Chondrocyte (in vitro differentiated cells): ENCODE measurements around the gene C10orf90. TPM values are rescaled to one million over a fixed set of nuclear protein-coding genes. Genes with fewer than 3 reads are reported as not detected.

Experiments used
- DNase-seq: peaks from one replicate; pipeline ENCODE4 v3.0.0; 2021; ENCODE audit warnings: mixed read lengths, low spot score
- H3K27ac Mint-ChIP-seq: one replicate; pipeline ENCODE4 v1.8.0; 2021; ENCODE audit warnings: mild to moderate bottlenecking, moderate library complexity, mixed read lengths; ENCODE audit not compliant: unreplicated experiment
- H3K27me3 Mint-ChIP-seq: 2 replicates; pipeline ENCODE4 v1.8.0; 2021; ENCODE audit warnings: low read depth, mixed read lengths
- H3K36me3 Mint-ChIP-seq: 2 replicates; pipeline ENCODE4 v1.8.0; 2021; ENCODE audit warnings: low read depth, mixed read lengths
- H3K4me1 Mint-ChIP-seq: 2 replicates; pipeline ENCODE4 v1.8.0; 2021; ENCODE audit warnings: low read depth, mild to moderate bottlenecking, mixed read lengths
- H3K4me3 Mint-ChIP-seq: one replicate; pipeline ENCODE4 v1.8.0; 2021; ENCODE audit warnings: mild to moderate bottlenecking, moderate library complexity, mixed read lengths; ENCODE audit not compliant: unreplicated experiment
- H3K9me3 Mint-ChIP-seq: 2 replicates; pipeline ENCODE4 v1.8.0; 2021; ENCODE audit warnings: low read depth, mixed read lengths
- total RNA-seq: library from RNA; stranded (reverse); gene quantifications from 3 replicates; pipeline ENCODE4 v1.2.1, GENCODE V29; 2021
- TF ChIP-seq, protein P1 (sequence below): fragments of 200-600 bp; sonication (generic); IDR thresholded peaks from 2 replicates; pipeline ENCODE4 v1.5.0; 2021; ENCODE audit warnings: antibody characterized with exemption, mild to moderate bottlenecking, moderate library complexity

Gene C10orf90
- total RNA-seq, 1 donor from 2014 or later: not detected

DNA sequence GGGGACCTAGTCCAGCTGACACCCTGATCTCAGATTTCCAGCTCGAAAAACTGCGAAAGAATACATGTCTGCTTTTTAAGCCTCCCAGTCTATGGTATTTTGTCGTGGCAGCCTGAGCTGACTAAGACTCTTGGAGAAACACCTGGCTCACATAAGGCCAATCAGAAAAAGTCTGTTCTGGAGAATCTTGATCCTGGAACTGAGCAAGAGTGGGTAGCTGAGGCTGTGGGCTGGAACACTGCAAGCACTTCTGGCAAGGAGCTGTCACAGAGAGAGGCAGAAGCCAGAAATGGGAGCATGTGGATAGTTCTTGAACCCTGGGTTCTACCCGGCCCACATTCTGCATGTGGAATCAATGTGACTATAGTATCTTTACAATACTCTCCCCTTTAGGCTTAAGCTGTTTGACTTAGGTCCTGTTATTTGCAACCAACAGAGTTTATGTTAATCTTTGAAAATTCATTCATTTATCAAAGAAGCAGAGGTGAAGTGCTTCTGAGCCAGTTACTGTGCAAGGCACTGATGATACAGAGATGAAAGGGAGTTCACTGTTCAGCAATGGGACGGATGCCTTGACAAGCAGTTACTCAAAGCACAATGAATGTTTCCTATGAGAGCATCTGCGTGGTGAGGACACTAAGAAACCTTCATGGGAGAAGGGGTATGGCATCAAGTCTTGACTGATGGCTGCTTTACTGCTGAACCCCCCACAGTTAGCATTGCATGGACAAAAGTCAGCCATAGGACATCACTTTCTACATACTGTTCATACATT, 4.4 kb upstream of the C10orf90 start:
- Mint-ChIP-seq H3K4me3 (no peak overlapping the region), H3K27ac (no peak overlapping the region), H3K9me3 (no peaks in the 10 kb centered on the region), H3K36me3 (no peaks in the 10 kb centered on the region), H3K27me3 (peaks cover 13% of the 10 kb centered on the region), H3K4me1 (no peaks in the 10 kb centered on the region)
- DNase-seq: no peak
- TF ChIP-seq, protein P1, sequence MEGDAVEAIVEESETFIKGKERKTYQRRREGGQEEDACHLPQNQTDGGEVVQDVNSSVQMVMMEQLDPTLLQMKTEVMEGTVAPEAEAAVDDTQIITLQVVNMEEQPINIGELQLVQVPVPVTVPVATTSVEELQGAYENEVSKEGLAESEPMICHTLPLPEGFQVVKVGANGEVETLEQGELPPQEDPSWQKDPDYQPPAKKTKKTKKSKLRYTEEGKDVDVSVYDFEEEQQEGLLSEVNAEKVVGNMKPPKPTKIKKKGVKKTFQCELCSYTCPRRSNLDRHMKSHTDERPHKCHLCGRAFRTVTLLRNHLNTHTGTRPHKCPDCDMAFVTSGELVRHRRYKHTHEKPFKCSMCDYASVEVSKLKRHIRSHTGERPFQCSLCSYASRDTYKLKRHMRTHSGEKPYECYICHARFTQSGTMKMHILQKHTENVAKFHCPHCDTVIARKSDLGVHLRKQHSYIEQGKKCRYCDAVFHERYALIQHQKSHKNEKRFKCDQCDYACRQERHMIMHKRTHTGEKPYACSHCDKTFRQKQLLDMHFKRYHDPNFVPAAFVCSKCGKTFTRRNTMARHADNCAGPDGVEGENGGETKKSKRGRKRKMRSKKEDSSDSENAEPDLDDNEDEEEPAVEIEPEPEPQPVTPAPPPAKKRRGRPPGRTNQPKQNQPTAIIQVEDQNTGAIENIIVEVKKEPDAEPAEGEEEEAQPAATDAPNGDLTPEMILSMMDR: no peak

DNA sequence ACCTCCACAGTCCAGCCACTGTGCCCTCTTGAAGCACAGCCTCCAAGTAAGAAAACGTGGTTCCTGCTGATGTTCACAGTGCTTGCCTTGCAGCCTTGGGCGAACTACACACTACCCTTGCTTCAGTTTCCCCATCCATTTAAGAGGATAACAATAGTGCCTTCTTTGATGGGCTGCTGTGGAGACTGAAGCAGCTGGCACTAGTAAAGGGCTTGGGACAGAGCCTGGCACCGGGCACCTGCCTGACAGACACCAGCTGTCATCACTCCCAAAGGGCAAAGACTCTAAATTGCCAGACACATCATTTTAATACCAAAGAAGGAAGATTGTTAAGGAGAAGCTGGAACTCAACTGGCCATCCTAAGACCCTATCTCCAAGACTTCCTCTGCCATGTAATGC, 3.1 kb upstream of the C10orf90 start:
- H3K27me3 Mint-ChIP-seq: peaks cover 20% of the 10 kb centered on the region

DNA sequence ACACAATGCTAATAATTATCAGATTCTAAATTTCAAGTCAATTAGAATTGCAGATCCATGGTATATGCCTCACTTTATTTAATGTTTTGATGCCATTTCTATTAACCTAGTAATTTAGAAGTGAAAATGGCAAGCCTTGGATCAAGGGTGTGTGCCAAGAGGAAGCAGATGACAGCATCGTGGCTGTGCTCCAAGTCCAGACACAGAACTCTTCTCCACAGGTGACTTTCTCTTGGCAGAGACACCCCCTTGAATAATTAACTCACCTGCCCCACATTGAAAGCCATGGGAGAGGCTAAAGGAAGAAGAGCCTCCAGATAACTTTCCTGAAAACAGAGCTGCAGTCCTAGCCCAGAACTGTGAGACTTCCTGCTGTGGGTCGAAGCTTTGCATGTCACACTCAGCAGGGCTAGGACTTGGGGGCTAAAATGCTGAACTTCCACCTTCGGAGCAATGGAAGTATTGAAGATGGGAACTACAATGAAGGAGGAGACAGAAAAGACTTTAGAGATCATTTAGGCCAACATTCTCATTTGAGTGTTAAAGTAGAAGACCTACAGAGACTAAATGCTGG, 996 bp upstream of the C10orf90 start:
- Mint-ChIP-seq H3K36me3 (no peaks in the 10 kb centered on the region), H3K27ac (no peak overlapping the region), H3K4me1 (no peaks in the 10 kb centered on the region), H3K4me3 (no peak overlapping the region), H3K27me3 (peaks cover 19% of the 10 kb centered on the region), H3K9me3 (no peaks in the 10 kb centered on the region)
- no peak for DNase-seq
- TF ChIP-seq, protein P1: no peak

More for the DNA sequence above, 3.1 kb upstream of the C10orf90 start:
- Mint-ChIP-seq H3K4me3 (no peak overlapping the region), H3K4me1 (no peaks in the 10 kb centered on the region), H3K27ac (no peak overlapping the region), H3K36me3 (no peaks in the 10 kb centered on the region), H3K9me3 (no peaks in the 10 kb centered on the region)
- DNase-seq: no peak
- TF ChIP-seq, protein P1: no peak

DNA sequence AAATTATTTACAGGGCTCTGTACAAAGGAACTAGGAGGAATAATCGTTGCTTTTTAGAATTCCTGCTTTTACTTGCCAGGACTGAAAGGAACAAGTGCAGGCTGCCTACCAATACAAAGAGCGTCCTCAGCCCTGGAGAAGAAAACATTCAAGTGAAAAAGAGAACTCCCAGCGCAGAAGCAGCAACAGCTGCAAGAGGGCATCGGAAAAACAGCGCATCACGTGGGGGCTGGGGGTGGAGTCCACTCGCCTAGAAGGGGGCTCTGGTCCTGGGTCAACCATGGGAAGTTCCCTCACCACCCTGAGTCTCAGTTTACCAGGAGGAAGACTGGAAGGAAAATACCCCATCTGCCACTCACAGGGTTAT, 385 bp upstream of the C10orf90 start:
- no peak overlapping the region for H3K4me3 Mint-ChIP-seq
- H3K27me3 Mint-ChIP-seq: peaks cover 19% of the 10 kb centered on the region
- TF ChIP-seq, protein P1: no peak
- no peaks in the 10 kb centered on the region for H3K36me3 Mint-ChIP-seq
- no peak for DNase-seq
- no peaks in the 10 kb centered on the region for H3K4me1 Mint-ChIP-seq
- no peak overlapping the region for H3K27ac Mint-ChIP-seq
- no peaks in the 10 kb centered on the region for H3K9me3 Mint-ChIP-seq

DNA sequence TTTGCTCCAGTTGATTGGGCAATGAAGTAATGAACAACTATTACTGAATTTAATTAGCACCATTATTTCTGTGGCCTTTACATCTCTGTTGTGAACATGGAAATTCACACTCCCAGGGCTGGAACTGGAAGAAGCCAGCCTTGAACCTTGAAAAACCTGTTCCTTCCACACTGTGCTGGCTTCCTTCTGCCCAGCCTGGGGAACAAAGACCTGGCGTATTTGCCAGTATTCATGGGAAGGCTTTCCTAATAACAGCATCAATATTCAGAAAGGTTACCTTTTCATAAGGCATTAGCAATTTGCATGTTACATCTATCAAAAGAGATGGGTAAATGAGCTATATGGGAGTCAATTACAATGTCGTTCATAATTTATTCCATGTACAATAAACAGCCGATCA, 1.3 kb downstream of the C10orf90 start:
- Mint-ChIP-seq H3K4me3 (no peak overlapping the region), H3K36me3 (no peaks in the 10 kb centered on the region), H3K27me3 (peaks cover 18% of the 10 kb centered on the region), H3K9me3 (no peaks in the 10 kb centered on the region), H3K4me1 (peaks cover 6% of the 10 kb centered on the region), H3K27ac (no peak overlapping the region)
- DNase-seq: no peak
- TF ChIP-seq, protein P1: no peak
